ENCODE measurements around the gene CDHR1. TPM values are rescaled to one million over a fixed set of nuclear protein-coding genes. Genes with fewer than 3 reads are reported as not detected.

The CDHR1 gene
- total RNA-seq, 1 donor from 2014 or later, result under 0.01 TPM

DNA sequence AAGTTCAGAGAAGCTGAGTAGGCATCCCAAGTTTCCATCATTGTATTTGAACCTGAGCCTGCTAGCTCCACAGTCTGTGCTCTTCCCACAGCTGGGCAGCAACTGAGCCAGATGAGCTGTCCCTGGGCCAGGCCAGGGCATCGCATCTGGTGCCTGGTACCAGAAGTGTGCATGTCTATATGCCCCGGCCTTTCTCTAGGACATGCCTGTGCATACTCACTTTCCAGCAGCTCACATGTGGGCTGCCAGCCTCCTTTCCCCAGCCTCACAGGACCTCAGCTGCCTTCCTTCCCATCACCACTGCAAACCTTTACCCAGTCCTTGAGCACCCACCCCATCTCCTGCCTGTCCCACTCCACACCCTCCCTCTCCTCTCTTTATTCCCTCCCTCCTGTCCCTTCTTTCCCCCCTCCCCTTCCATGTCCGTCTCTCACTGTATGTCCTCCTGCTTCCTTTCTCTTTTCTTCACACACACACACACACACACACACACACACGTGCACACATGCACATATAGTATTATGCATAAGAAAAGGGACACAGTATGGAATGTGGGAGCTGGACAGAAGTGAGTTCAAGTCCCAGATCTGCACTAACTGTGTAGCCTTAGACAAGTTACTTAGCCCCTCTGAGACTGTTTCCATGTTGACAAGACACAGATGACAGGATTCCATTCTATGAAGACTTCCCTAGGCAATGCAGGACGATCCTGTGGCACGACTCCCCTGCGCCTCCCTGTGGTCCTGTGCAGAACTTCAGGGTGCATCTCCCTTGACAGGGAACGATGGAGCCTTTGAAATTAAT, 10.9 kb downstream of the CDHR1 start:
- Histone ChIP-seq H3K36me3 (ENCODE audit: control insufficient read depth in 3 of 3, insufficient read depth in 3 of 3, low read length in 3 of 3) (no peaks in the 10 kb centered on the region), H3K4me1 (ENCODE audit: control insufficient read depth in 3 of 3, insufficient read depth in 3 of 3, low read length in 3 of 3) (no peaks in the 10 kb centered on the region), H3K4me3 (ENCODE audit: low read length in 3 of 3) (no peak overlapping the region), H3K27me3 (ENCODE audit: control insufficient read depth in 3 of 3, insufficient read depth in 3 of 3, low read length in 3 of 3) (peaks cover 0 to 13% (median 5%) of the 10 kb centered on the region in 3 donors), H3K27ac (ENCODE audit: low read depth, low read length) (no peak overlapping the region), H3K9me3 (ENCODE audit: control insufficient read depth in 3 of 3, low read length in 3 of 3) (no peaks in the 10 kb centered on the region), H3K9ac (ENCODE audit: low read depth in 1 of 3, low read length in 3 of 3) (no peak overlapping the region)

DNA sequence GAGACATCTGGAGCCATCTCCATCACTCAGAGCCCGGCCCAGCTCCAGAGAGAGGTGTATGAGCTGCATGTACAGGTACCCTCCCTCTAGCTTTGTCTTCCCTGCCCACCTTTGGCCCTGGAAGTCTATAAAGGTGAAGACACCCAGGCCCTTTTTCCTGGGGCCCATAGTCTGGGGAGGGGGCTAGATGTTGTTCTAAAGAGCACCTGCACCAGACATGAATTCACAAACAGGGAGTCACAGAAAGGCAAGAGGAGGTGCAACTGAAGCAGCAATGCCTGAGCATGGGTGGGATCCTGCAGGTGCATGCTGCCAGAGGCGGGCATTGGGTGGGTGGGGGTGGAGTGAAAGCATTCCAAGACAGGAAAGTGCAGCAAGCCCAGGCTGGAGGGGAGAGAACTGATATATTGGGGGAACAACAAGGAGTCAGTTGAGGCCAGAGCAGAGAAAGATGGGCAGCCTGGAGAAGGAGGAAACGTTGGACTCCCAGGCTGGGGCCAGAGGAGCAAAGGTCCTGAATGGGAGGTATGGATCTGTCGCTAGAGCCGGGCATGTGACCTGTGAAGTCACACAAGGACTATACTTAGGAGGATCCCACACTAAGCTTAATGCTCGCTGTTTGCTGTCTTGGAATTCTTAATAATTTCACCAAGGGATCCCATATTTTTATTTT, 11.7 kb downstream of the CDHR1 start:
- Histone ChIP-seq H3K36me3 (ENCODE audit: control insufficient read depth in 3 of 3, insufficient read depth in 3 of 3, low read length in 3 of 3) (no peaks in the 10 kb centered on the region), H3K27ac (ENCODE audit: low read depth, low read length) (no peak overlapping the region), H3K4me1 (ENCODE audit: control insufficient read depth in 3 of 3, insufficient read depth in 3 of 3, low read length in 3 of 3) (no peaks in the 10 kb centered on the region), H3K9ac (ENCODE audit: low read depth in 1 of 3, low read length in 3 of 3) (no peak overlapping the region), H3K9me3 (ENCODE audit: control insufficient read depth in 3 of 3, low read length in 3 of 3) (peaks cover 0 to 2% (median 0%) of the 10 kb centered on the region in 3 donors), H3K27me3 (ENCODE audit: control insufficient read depth in 3 of 3, insufficient read depth in 3 of 3, low read length in 3 of 3) (peaks cover 0 to 13% (median 10%) of the 10 kb centered on the region in 3 donors), H3K4me3 (ENCODE audit: low read length in 3 of 3) (no peak overlapping the region)

DNA sequence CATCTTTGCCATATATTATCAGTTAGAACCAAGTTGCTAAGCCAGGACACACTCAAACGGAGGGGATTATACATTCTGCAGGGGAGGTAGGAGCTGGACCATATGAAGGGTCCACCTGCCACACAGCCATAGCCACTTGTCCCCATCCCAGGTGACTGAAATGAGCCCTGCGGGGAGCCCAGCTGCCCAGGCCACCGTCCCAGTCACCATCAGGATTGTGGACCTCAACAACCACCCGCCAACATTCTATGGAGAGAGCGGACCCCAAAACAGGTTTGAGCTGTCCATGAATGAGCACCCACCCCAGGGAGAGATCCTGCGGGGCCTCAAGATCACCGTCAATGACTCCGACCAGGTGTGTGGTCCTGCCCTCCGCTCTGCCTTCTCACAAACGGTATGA, 13.7 kb downstream of the CDHR1 start:
- H3K27me3 ChIP-seq (ENCODE audit: control insufficient read depth in 3 of 3, insufficient read depth in 3 of 3, low read length in 3 of 3), result peaks cover 0 to 14% (median 12%) of the 10 kb centered on the region in 3 donors

DNA sequence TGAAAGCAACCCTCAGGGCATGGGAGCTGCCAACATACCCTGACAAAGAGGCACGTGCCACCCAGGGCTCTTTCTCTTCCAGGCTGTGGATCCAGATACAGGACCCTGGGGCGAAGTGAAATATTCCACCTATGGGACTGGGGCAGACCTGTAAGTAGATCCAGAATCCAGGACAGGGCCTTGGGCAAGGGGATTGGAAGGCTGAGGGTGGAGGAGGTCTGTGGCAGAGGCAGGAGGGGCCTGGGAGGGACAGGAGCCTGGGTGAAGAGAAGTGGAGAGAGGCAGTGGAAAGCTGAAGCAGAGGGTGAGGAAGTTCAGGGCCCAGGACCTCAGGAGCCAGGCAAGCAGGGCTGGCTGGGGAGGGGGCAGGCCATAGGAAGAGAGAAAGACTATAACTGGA, 17.2 kb downstream of the CDHR1 start:
- Histone ChIP-seq H3K27me3 (ENCODE audit: control insufficient read depth in 3 of 3, insufficient read depth in 3 of 3, low read length in 3 of 3) (peaks cover 0 to 17% (median 5%) of the 10 kb centered on the region in 3 donors), H3K4me1 (ENCODE audit: control insufficient read depth in 3 of 3, insufficient read depth in 3 of 3, low read length in 3 of 3) (no peaks in the 10 kb centered on the region), H3K4me3 (ENCODE audit: low read length in 3 of 3) (no peak overlapping the region), H3K9ac (ENCODE audit: low read depth in 1 of 3, low read length in 3 of 3) (no peak overlapping the region), H3K9me3 (ENCODE audit: control insufficient read depth in 3 of 3, low read length in 3 of 3) (peaks cover 0 to 2% (median 0%) of the 10 kb centered on the region in 3 donors), H3K36me3 (ENCODE audit: control insufficient read depth in 3 of 3, insufficient read depth in 3 of 3, low read length in 3 of 3) (no peaks in the 10 kb centered on the region), H3K27ac (ENCODE audit: low read depth, low read length) (no peak overlapping the region)

More for the DNA sequence above, 13.7 kb downstream of the CDHR1 start:
- Histone ChIP-seq H3K4me3 (ENCODE audit: low read length in 3 of 3) (no peak overlapping the region), H3K27ac (ENCODE audit: low read depth, low read length) (no peak overlapping the region), H3K9me3 (ENCODE audit: control insufficient read depth in 3 of 3, low read length in 3 of 3) (peaks cover 0 to 2% (median 0%) of the 10 kb centered on the region in 3 donors), H3K36me3 (ENCODE audit: control insufficient read depth in 3 of 3, insufficient read depth in 3 of 3, low read length in 3 of 3) (no peaks in the 10 kb centered on the region), H3K4me1 (ENCODE audit: control insufficient read depth in 3 of 3, insufficient read depth in 3 of 3, low read length in 3 of 3) (no peaks in the 10 kb centered on the region), H3K9ac (ENCODE audit: low read depth in 1 of 3, low read length in 3 of 3) (no peak overlapping the region)

DNA sequence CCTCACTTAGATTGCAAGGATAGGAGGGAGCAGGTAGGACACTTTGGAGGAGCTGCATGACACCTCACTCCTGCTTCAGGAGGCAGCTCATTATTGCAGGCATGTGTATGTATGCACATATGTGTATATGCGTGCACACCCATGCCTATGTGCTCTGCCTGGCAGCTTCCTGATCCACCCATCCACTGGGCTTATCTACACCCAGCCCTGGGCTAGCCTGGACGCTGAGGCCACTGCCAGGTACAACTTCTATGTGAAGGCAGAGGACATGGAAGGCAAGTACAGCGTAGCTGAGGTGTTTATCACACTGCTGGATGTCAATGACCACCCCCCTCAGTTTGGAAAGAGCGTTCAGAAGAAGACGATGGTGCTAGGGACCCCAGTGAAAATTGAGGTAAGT, 17.7 kb downstream of the CDHR1 start:
- no peaks in the 10 kb centered on the region for H3K36me3 ChIP-seq (ENCODE audit: control insufficient read depth in 3 of 3, insufficient read depth in 3 of 3, low read length in 3 of 3)
- no peak overlapping the region for H3K9ac ChIP-seq (ENCODE audit: low read depth in 1 of 3, low read length in 3 of 3)
- H3K4me3 ChIP-seq (ENCODE audit: low read length in 3 of 3), result no peak overlapping the region
- no peaks in the 10 kb centered on the region for H3K4me1 ChIP-seq (ENCODE audit: control insufficient read depth in 3 of 3, insufficient read depth in 3 of 3, low read length in 3 of 3)
- peaks cover 0 to 14% (median 5%) of the 10 kb centered on the region in 3 donors for H3K27me3 ChIP-seq (ENCODE audit: control insufficient read depth in 3 of 3, insufficient read depth in 3 of 3, low read length in 3 of 3)
- H3K9me3 ChIP-seq (ENCODE audit: control insufficient read depth in 3 of 3, low read length in 3 of 3), result peaks cover 0 to 2% (median 0%) of the 10 kb centered on the region in 3 donors
- H3K27ac ChIP-seq (ENCODE audit: low read depth, low read length), result no peak overlapping the region

DNA sequence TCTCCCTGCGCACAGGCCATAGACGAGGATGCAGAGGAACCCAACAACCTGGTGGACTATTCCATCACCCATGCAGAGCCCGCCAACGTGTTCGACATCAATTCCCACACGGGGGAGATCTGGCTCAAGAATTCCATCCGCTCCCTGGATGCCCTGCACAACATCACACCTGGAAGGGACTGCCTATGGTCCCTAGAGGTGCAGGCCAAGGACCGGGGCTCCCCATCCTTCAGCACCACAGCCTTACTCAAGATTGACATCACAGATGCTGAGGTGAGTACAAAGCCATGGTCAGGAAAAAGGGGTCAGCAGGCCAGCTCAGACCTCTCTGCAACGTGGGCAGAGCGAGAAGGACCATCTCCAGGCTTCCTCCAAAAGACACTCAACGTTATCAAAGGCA, 18.7 kb downstream of the CDHR1 start:
- Histone ChIP-seq H3K4me1 (ENCODE audit: control insufficient read depth in 3 of 3, insufficient read depth in 3 of 3, low read length in 3 of 3) (no peaks in the 10 kb centered on the region), H3K27me3 (ENCODE audit: control insufficient read depth in 3 of 3, insufficient read depth in 3 of 3, low read length in 3 of 3) (peaks cover 0 to 14% (median 5%) of the 10 kb centered on the region in 3 donors), H3K4me3 (ENCODE audit: low read length in 3 of 3) (no peak overlapping the region), H3K36me3 (ENCODE audit: control insufficient read depth in 3 of 3, insufficient read depth in 3 of 3, low read length in 3 of 3) (no peaks in the 10 kb centered on the region), H3K9me3 (ENCODE audit: control insufficient read depth in 3 of 3, low read length in 3 of 3) (peaks cover 0 to 2% (median 0%) of the 10 kb centered on the region in 3 donors), H3K27ac (ENCODE audit: low read depth, low read length) (no peak overlapping the region), H3K9ac (ENCODE audit: low read depth in 1 of 3, low read length in 3 of 3) (no peak overlapping the region)

DNA sequence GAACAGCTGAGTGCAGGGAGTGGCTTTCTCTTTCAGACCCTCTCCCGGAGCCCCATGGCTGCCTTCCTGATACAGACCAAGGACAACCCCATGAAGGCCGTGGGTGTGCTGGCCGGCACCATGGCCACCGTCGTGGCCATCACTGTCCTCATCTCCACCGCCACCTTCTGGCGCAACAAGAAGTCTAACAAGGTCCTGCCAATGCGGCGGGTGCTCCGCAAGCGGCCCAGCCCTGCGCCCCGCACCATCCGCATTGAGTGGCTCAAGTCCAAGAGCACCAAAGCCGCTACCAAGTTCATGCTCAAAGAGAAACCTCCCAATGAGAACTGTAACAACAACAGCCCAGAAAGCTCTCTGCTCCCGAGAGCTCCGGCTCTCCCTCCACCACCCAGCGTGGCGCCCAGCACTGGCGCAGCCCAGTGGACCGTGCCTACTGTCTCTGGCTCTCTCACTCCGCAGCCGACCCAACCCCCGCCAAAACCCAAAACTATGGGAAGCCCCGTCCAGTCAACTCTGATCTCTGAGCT, 19.8 kb downstream of the CDHR1 start:
- Histone ChIP-seq H3K36me3 (ENCODE audit: control insufficient read depth in 3 of 3, insufficient read depth in 3 of 3, low read length in 3 of 3) (no peaks in the 10 kb centered on the region), H3K4me1 (ENCODE audit: control insufficient read depth in 3 of 3, insufficient read depth in 3 of 3, low read length in 3 of 3) (no peaks in the 10 kb centered on the region), H3K27me3 (ENCODE audit: control insufficient read depth in 3 of 3, insufficient read depth in 3 of 3, low read length in 3 of 3) (peaks cover 0 to 14% (median 5%) of the 10 kb centered on the region in 3 donors), H3K27ac (ENCODE audit: low read depth, low read length) (no peak overlapping the region), H3K9me3 (ENCODE audit: control insufficient read depth in 3 of 3, low read length in 3 of 3) (peaks cover 0 to 2% (median 0%) of the 10 kb centered on the region in 3 donors), H3K9ac (ENCODE audit: low read depth in 1 of 3, low read length in 3 of 3) (no peak overlapping the region), H3K4me3 (ENCODE audit: low read length in 3 of 3) (no peak overlapping the region)

DNA sequence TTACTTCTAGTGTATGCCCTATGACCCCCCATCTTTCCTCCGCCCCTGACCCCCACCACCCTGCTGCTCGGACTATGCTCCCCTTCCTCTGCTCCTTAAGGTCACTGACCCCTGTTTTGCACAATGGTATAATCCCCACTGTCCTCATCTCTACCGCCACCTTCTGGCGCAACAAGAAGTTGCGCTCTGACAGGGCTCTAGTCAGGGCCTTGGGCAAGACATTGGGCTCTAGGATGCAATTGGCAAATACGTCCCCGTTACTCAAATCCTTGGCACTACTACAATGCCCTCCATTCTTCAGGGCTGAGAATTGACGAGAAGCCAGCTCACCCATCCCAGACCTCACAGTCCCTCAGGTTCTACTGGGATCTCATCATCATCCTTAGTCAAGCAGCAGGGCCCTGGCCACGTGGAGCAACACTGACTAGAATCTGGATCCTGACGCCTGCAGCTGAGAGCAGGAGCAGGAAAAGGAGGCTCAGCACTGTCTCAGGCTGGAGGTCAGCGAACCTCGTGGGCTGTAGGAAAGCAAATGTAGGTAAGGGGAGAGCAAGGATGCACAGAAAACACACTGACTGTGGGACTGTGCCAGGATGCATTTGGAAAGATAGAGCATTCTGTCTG, 20.4 kb downstream of the CDHR1 start:
- H3K4me3 ChIP-seq (ENCODE audit: low read length in 3 of 3), result no peak overlapping the region
- no peaks in the 10 kb centered on the region for H3K4me1 ChIP-seq (ENCODE audit: control insufficient read depth in 3 of 3, insufficient read depth in 3 of 3, low read length in 3 of 3)
- no peak overlapping the region for H3K9ac ChIP-seq (ENCODE audit: low read depth in 1 of 3, low read length in 3 of 3)
- H3K9me3 ChIP-seq (ENCODE audit: control insufficient read depth in 3 of 3, low read length in 3 of 3), result peaks cover 0 to 2% (median 0%) of the 10 kb centered on the region in 3 donors
- peaks cover 0 to 14% (median 5%) of the 10 kb centered on the region in 3 donors for H3K27me3 ChIP-seq (ENCODE audit: control insufficient read depth in 3 of 3, insufficient read depth in 3 of 3, low read length in 3 of 3)
- no peaks in the 10 kb centered on the region for H3K36me3 ChIP-seq (ENCODE audit: control insufficient read depth in 3 of 3, insufficient read depth in 3 of 3, low read length in 3 of 3)
- H3K27ac ChIP-seq (ENCODE audit: low read depth, low read length), result no peak overlapping the region

DNA sequence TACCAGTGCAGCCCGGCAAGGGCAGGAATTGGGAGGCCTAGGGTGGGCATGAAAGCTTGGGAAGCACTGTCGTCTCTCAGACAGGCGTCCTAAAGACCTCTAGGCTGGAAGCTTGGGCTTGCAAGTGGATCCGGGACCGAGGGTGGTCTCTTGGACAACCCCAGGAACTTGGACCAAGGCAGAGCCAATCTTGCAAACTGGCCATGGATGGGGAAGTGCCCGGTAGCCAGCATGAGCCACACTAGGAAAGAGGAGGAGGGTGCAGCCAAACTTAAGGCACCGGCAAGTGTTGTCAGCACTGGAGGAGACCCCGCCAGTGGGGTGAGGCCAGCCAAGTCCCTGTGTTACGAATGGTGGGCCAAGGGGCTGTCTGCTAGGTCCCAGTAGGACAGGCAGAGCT, 22.5 kb downstream of the CDHR1 start:
- Histone ChIP-seq H3K36me3 (ENCODE audit: control insufficient read depth in 3 of 3, insufficient read depth in 3 of 3, low read length in 3 of 3) (no peaks in the 10 kb centered on the region), H3K27me3 (ENCODE audit: control insufficient read depth in 3 of 3, insufficient read depth in 3 of 3, low read length in 3 of 3) (peaks cover 0 to 7% (median 2%) of the 10 kb centered on the region in 3 donors), H3K9me3 (ENCODE audit: control insufficient read depth in 3 of 3, low read length in 3 of 3) (no peaks in the 10 kb centered on the region), H3K4me1 (ENCODE audit: control insufficient read depth in 3 of 3, insufficient read depth in 3 of 3, low read length in 3 of 3) (no peaks in the 10 kb centered on the region), H3K4me3 (ENCODE audit: low read length in 3 of 3) (no peak overlapping the region), H3K9ac (ENCODE audit: low read depth in 1 of 3, low read length in 3 of 3) (no peak overlapping the region), H3K27ac (ENCODE audit: low read depth, low read length) (no peak overlapping the region)
